ENCODE measurements around the gene STARD3.
"Not testable (repeated sequence)": the region's sequence is repeated elsewhere in the genome, so short reads cannot be mapped to it uniquely, and the experiment has no call there.

The STARD3 gene

GRCh38 chr17:39706383-39706782 lies 69.4 kb downstream of the STARD3 start:
- no peak for DNase-seq (ENCODE audit: low read depth)
- TF ChIP-seq, protein P1, sequence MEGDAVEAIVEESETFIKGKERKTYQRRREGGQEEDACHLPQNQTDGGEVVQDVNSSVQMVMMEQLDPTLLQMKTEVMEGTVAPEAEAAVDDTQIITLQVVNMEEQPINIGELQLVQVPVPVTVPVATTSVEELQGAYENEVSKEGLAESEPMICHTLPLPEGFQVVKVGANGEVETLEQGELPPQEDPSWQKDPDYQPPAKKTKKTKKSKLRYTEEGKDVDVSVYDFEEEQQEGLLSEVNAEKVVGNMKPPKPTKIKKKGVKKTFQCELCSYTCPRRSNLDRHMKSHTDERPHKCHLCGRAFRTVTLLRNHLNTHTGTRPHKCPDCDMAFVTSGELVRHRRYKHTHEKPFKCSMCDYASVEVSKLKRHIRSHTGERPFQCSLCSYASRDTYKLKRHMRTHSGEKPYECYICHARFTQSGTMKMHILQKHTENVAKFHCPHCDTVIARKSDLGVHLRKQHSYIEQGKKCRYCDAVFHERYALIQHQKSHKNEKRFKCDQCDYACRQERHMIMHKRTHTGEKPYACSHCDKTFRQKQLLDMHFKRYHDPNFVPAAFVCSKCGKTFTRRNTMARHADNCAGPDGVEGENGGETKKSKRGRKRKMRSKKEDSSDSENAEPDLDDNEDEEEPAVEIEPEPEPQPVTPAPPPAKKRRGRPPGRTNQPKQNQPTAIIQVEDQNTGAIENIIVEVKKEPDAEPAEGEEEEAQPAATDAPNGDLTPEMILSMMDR (IDR thresholded peaks at IDR 0.05; ENCODE audit: control insufficient read depth, extremely low read depth, insufficient read depth), result no peak
- peak overlapping the region; percentile 42 for H3K4me3 ChIP-seq (ENCODE audit: low read depth, low read length)

DNA sequence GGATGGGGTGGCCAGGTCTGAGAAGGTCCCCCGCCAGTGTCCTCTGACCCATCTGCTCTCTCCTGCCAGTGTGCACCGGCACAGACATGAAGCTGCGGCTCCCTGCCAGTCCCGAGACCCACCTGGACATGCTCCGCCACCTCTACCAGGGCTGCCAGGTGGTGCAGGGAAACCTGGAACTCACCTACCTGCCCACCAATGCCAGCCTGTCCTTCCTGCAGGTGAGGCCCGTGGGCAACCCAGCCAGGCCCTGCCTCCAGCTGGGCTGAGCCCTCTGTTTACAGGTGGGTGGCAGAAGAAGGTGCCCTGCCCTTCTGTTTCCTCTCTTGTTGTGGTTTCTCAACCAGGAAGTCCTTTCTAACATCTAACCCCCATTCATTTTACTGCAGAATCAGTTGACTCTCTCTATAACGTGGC lies 70.0 kb downstream of the STARD3 start:
- TF ChIP-seq, protein P1 (IDR thresholded peaks at IDR 0.05; ENCODE audit: control insufficient read depth, extremely low read depth, insufficient read depth), result no peak
- no peak overlapping the region for H3K4me3 ChIP-seq (ENCODE audit: low read depth, low read length)
- no peak for DNase-seq (ENCODE audit: low read depth)

- DNase-seq (ENCODE audit: low read depth), result no peak
- TF ChIP-seq, protein P1 (IDR thresholded peaks at IDR 0.05; ENCODE audit: control insufficient read depth, extremely low read depth, insufficient read depth), result no peak
- no peak overlapping the region for H3K4me3 ChIP-seq (ENCODE audit: low read depth, low read length)
Measured at GRCh38 chr17:39709319-39709997, 72.5 kb downstream of the STARD3 start.

DNA sequence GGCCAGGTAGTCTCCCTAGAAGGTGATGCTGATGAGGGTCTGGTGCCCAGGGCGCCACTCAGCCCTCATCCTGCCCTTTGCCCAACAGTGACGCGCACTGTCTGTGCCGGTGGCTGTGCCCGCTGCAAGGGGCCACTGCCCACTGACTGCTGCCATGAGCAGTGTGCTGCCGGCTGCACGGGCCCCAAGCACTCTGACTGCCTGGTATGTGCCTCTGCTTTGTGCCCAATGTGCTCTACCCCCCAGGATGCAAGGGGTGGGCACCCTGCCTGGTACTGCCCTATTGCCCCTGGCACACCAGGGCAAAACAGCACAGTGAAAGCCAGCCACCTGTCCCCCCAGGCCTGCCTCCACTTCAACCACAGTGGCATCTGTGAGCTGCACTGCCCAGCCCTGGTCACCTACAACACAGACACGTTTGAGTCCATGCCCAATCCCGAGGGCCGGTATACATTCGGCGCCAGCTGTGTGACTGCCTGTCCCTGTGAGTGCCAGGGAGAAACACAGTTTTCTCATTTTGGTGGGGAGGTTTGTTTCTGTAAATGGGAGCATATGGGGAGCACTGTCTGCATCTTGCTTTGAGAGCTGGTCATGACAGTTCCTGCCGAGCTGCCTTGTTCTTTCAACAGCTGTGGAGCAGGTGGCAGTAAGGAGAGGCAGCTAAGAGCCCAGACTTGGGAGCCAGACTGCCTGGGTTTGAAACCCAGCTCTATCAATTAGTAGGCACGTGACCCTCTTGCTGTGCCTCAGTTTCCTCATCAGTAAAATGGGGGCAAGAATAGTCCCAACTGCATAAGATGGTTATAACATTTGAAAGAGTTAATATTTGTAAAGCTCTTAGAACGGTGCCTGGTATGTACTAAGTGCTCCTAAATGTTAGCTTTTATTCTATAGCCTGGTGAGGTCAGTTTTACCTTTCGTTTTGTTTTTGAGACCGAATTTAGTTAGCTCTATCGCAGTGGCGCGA lies 73.3 kb downstream of the STARD3 start:
- TF ChIP-seq, protein P1 (IDR thresholded peaks at IDR 0.05; ENCODE audit: control insufficient read depth, extremely low read depth, insufficient read depth), result no peak
- DNase-seq (ENCODE audit: low read depth), result no peak
- no peak overlapping the region for H3K4me3 ChIP-seq (ENCODE audit: low read depth, low read length)

GRCh38 chr17:39711071-39711470 lies 74.1 kb downstream of the STARD3 start:
- not testable (repeated sequence) for DNase-seq (ENCODE audit: low read depth)

DNA sequence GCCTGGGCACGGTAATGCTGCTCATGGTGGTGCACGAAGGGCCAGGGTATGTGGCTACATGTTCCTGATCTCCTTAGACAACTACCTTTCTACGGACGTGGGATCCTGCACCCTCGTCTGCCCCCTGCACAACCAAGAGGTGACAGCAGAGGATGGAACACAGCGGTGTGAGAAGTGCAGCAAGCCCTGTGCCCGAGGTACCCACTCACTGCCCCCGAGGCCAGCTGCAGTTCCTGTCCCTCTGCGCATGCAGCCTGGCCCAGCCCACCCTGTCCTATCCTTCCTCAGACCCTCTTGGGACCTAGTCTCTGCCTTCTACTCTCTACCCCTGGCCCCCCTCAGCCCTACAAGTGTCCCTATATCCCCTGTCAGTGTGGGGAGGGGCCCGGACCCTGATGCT lies 74.9 kb downstream of the STARD3 start:
- no peak overlapping the region for H3K4me3 ChIP-seq (ENCODE audit: low read depth, low read length)
- DNase-seq (ENCODE audit: low read depth), result no peak
- TF ChIP-seq, protein P1 (IDR thresholded peaks at IDR 0.05; ENCODE audit: control insufficient read depth, extremely low read depth, insufficient read depth), result no peak

More at GRCh38 chr17:39711071-39711470, 74.1 kb downstream of the STARD3 start:
- H3K4me3 ChIP-seq (ENCODE audit: low read depth, low read length), result not testable (repeated sequence)
